ENCODE measurements around the gene PROX2. TPM values are rescaled to one million over a fixed set of nuclear protein-coding genes. Genes with fewer than 3 reads are reported as not detected.

Gene PROX2
- polyA plus RNA-seq, 3 donors = 0.03 TPM; not detected in 2

GRCh38 chr14:74917646-74918081, 41.7 kb upstream of the PROX2 start:
- 70% methylated on average over 12 of the region's 13 CpGs for WGBS (ENCODE audit: insufficient coverage)
- no peak for DNase-seq
- no peak overlapping the region for H2AFZ ChIP-seq (ENCODE audit: insufficient read depth, low read depth, low read length, poor library complexity, severe bottlenecking)

GRCh38 chr14:74917178-74917543, 41.2 kb upstream of the PROX2 start:
- DNase-seq = no peak
- H3K4me2 ChIP-seq (replicated peaks; ENCODE audit: extremely low read depth, low read length, poor library complexity, severe bottlenecking) = no peak overlapping the region
- H3K4me3 Mint-ChIP-seq = no peak overlapping the region
- H3K4me3 ChIP-seq (replicated peaks in 1 of 3; ENCODE audit: low read depth in 2 of 3, low read length in 3 of 3) = no peak overlapping the region
- H3K9me3 Mint-ChIP-seq = no peaks in the 10 kb centered on the region
- H3K27ac ChIP-seq (ENCODE audit: low read depth in 1 of 2, low read length in 2 of 2) = no peak overlapping the region
- no peaks in the 10 kb centered on the region for H3K4me1 ChIP-seq (ENCODE audit: control insufficient read depth in 1 of 2, insufficient read depth in 2 of 2, low read length in 2 of 2)
- H3K9ac ChIP-seq (ENCODE audit: insufficient read depth, low read length, poor library complexity, severe bottlenecking) = no peak overlapping the region
- H3K4me1 Mint-ChIP-seq = peaks cover 1% of the 10 kb centered on the region
- H3K36me3 ChIP-seq (replicated peaks in 1 of 2; ENCODE audit: control insufficient read depth in 1 of 2, insufficient read depth in 2 of 2, low read length in 2 of 2) = no peaks in the 10 kb centered on the region
- H4K20me1 ChIP-seq (ENCODE audit: insufficient read depth, low read length) = no peaks in the 10 kb centered on the region
- H3K79me2 ChIP-seq (ENCODE audit: insufficient read depth, low read length) = no peaks in the 10 kb centered on the region
- 100% methylated on average over 1 of the region's 5 CpGs for WGBS (ENCODE audit: insufficient coverage)
- no peak for TF ChIP-seq CTCF (IDR thresholded peaks at IDR 0.05)
- H3K27ac Mint-ChIP-seq = peak overlapping the region in 2 of 7 donors; percentile 43 to 66
- H3K36me3 Mint-ChIP-seq = no peaks in the 10 kb centered on the region
- H3K9me3 ChIP-seq (replicated peaks in 1 of 2; ENCODE audit: control insufficient read depth in 1 of 2, insufficient read depth in 1 of 2, low read length in 2 of 2) = no peaks in the 10 kb centered on the region
- H3K27me3 Mint-ChIP-seq (ENCODE audit: low read depth in 3 of 3) = peaks cover 0 to 3% (median under 1%) of the 10 kb centered on the region in 3 donors
- H2AFZ ChIP-seq (ENCODE audit: insufficient read depth, low read depth, low read length, poor library complexity, severe bottlenecking) = no peak overlapping the region
- no peaks in the 10 kb centered on the region for H3K27me3 ChIP-seq (ENCODE audit: control insufficient read depth in 2 of 2, insufficient read depth in 2 of 2, low read length in 2 of 2)
- intact Hi-C loops (cut with micrococcal nuclease) = no loop called here

More at GRCh38 chr14:74917646-74918081, 41.7 kb upstream of the PROX2 start:
- no peak overlapping the region for H3K27ac ChIP-seq (ENCODE audit: low read depth in 1 of 2, low read length in 2 of 2)
- H3K36me3 ChIP-seq (replicated peaks in 1 of 2; ENCODE audit: control insufficient read depth in 1 of 2, insufficient read depth in 2 of 2, low read length in 2 of 2) = no peaks in the 10 kb centered on the region
- no peak overlapping the region for H3K9ac ChIP-seq (ENCODE audit: insufficient read depth, low read length, poor library complexity, severe bottlenecking)
- H3K4me2 ChIP-seq (replicated peaks; ENCODE audit: extremely low read depth, low read length, poor library complexity, severe bottlenecking) = no peak overlapping the region
- peaks cover 4 to 7% (median 6%) of the 10 kb centered on the region in 3 donors for H3K27me3 Mint-ChIP-seq (ENCODE audit: low read depth in 3 of 3)
- TF ChIP-seq CTCF (IDR thresholded peaks at IDR 0.05) = no peak
- H3K27me3 ChIP-seq (ENCODE audit: control insufficient read depth in 2 of 2, insufficient read depth in 2 of 2, low read length in 2 of 2) = peaks cover 0 to 4% of the 10 kb centered on the region in 2 donors
- H3K9me3 ChIP-seq (replicated peaks in 1 of 2; ENCODE audit: control insufficient read depth in 1 of 2, insufficient read depth in 1 of 2, low read length in 2 of 2) = no peaks in the 10 kb centered on the region
- peaks cover 0 to 2% of the 10 kb centered on the region in 2 donors for H3K4me1 ChIP-seq (ENCODE audit: control insufficient read depth in 1 of 2, insufficient read depth in 2 of 2, low read length in 2 of 2)
- peak overlapping the region in 1 of 7 donors; percentile 66 for H3K27ac Mint-ChIP-seq
- H3K9me3 Mint-ChIP-seq = no peaks in the 10 kb centered on the region
- H3K79me2 ChIP-seq (ENCODE audit: insufficient read depth, low read length) = no peaks in the 10 kb centered on the region
- no peaks in the 10 kb centered on the region for H4K20me1 ChIP-seq (ENCODE audit: insufficient read depth, low read length)
- H3K4me1 Mint-ChIP-seq = peaks cover 5% of the 10 kb centered on the region
- no peak overlapping the region for H3K4me3 Mint-ChIP-seq
- intact Hi-C loops (cut with micrococcal nuclease) = no loop called here
- no peaks in the 10 kb centered on the region for H3K36me3 Mint-ChIP-seq
- no peak overlapping the region for H3K4me3 ChIP-seq (replicated peaks in 1 of 3; ENCODE audit: low read depth in 2 of 3, low read length in 3 of 3)

Measured in CD14-positive monocyte (primary cell).